GM12892 (cell line): ENCODE measurements around the gene LRRC10B.

Source experiments
- POLR2A ChIP-seq: IDR thresholded peaks from 2 replicates; pipeline ENCODE4 v1.6.1; 2011; ENCODE audit warnings: low read depth, low read length, control low read depth
- POLR2AphosphoS5 ChIP-seq: IDR thresholded peaks from 2 replicates; pipeline ENCODE4 v1.6.1; 2011; ENCODE audit warnings: low read depth, low read length, control low read depth
- TAF1 ChIP-seq: IDR thresholded peaks from 2 replicates; pipeline ENCODE4 v1.6.1; 2011; ENCODE audit warnings: low read depth, mild to moderate bottlenecking, control low read depth, low read length, borderline replicate concordance

DNA sequence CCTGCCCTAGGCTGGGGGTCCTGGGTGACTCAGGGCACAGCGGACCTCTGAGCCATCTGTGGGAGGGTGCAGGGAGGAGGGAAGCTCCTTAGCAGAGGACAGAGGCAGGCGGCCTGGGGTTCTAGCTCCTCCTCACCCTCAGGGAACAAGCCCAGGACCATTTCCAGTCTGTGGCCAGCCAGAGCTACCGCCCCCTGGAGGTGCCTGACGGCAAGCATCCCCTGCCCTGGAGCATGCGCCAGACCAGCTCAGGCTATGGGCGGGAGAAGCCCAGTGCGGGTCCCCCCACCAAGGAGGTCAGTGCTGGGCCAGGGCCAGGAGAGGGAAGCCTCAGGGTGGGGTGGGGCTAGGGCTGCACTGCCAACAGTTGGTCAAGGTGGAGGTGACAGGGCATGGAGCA lies 26.0 kb upstream of the LRRC10B start:
- TF ChIP-seq POLR2A = no peak
- TF ChIP-seq POLR2AphosphoS5 = no peak
- TF ChIP-seq TAF1 = no peak
